Measurements from ENCODE around the gene MAP1LC3B.
A peak's percentile ranks its signal among the peaks of the same experiment; 100 is the strongest.

Gene MAP1LC3B

GRCh38 chr16:87410968-87411367, 18.8 kb downstream of the MAP1LC3B start:
- DNase-seq (ENCODE audit: low read depth), result no peak
- H3K4me3 ChIP-seq (ENCODE audit: low read depth, low read length), result no peak overlapping the region
- TF ChIP-seq, protein P1, sequence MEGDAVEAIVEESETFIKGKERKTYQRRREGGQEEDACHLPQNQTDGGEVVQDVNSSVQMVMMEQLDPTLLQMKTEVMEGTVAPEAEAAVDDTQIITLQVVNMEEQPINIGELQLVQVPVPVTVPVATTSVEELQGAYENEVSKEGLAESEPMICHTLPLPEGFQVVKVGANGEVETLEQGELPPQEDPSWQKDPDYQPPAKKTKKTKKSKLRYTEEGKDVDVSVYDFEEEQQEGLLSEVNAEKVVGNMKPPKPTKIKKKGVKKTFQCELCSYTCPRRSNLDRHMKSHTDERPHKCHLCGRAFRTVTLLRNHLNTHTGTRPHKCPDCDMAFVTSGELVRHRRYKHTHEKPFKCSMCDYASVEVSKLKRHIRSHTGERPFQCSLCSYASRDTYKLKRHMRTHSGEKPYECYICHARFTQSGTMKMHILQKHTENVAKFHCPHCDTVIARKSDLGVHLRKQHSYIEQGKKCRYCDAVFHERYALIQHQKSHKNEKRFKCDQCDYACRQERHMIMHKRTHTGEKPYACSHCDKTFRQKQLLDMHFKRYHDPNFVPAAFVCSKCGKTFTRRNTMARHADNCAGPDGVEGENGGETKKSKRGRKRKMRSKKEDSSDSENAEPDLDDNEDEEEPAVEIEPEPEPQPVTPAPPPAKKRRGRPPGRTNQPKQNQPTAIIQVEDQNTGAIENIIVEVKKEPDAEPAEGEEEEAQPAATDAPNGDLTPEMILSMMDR (IDR thresholded peaks at IDR 0.05; ENCODE audit: insufficient read depth, low read depth, low read length, missing control alignments), result no peak

- DNase-seq (ENCODE audit: low read depth), result no peak
- no peak overlapping the region for H3K4me3 ChIP-seq (ENCODE audit: low read depth, low read length)
- TF ChIP-seq, protein P1 (IDR thresholded peaks at IDR 0.05; ENCODE audit: insufficient read depth, low read depth, low read length, missing control alignments), result no peak
Measured at GRCh38 chr16:87411375-87412271, 19.5 kb downstream of the MAP1LC3B start.

DNA sequence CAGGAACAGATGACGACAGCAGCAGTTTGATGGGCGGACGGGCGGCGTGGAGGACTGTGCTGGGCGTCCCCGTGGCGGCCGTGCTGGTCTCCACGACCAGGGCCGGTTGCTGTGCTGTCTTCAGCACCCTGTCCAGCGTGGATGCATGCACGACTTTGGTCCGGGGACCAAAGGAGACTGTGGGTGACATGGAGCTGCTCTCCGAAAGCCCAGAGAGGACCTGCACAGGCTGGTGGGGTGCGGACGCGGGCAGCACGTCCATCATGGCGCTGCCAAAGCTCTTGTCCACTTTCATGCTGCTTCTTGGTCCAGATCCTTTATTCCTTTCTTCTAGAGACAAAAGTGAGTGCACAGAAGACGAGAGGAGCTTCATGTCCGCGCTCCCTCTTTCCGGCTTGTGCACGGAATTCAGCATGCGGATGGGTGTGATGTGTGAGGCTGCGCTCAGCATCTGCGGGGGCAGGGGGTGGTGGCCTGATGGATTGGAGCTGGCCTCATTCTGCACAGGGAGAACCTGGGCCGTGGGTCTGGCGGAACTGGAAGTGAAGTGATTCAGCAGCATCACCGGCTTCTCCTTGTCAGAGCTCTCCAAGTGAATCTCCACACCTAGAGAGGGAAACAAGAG, 20.3 kb downstream of the MAP1LC3B start:
- H3K4me3 ChIP-seq (ENCODE audit: low read depth, low read length), result no peak overlapping the region
- TF ChIP-seq, protein P1 (IDR thresholded peaks at IDR 0.05; ENCODE audit: insufficient read depth, low read depth, low read length, missing control alignments), result no peak
- DNase-seq (ENCODE audit: low read depth), result no peak

- TF ChIP-seq, protein P1 (IDR thresholded peaks at IDR 0.05; ENCODE audit: insufficient read depth, low read depth, low read length, missing control alignments), result no peak
Measured at GRCh38 chr16:87412996-87413421, 20.9 kb downstream of the MAP1LC3B start.

DNA sequence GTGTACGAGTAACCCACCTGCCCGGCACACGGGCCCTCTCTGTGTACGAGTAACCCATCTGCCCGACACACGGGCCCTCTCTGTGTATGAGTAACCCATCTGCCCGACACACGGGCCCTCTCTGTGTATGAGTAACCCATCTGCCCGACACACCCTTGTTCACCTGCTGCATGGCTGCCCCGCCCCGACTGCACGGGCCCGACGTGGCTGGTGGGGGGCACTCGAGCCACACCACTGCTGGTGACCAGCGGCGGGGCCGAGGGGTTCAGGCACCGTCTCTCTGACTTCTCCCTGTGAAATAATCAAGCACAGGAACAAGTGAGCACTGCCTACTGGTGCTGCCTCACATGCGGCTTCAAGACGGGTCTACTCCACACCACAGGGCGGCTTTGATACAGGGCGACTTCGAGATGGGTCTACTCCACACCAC, 22.1 kb downstream of the MAP1LC3B start:
- TF ChIP-seq, protein P1 (IDR thresholded peaks at IDR 0.05; ENCODE audit: insufficient read depth, low read depth, low read length, missing control alignments), result no peak
- DNase-seq (ENCODE audit: low read depth), result peak; percentile 16
- H3K4me3 ChIP-seq (ENCODE audit: low read depth, low read length), result no peak overlapping the region

More at GRCh38 chr16:87412996-87413421, 20.9 kb downstream of the MAP1LC3B start:
- no peak for DNase-seq (ENCODE audit: low read depth)
- H3K4me3 ChIP-seq (ENCODE audit: low read depth, low read length), result no peak overlapping the region

DNA sequence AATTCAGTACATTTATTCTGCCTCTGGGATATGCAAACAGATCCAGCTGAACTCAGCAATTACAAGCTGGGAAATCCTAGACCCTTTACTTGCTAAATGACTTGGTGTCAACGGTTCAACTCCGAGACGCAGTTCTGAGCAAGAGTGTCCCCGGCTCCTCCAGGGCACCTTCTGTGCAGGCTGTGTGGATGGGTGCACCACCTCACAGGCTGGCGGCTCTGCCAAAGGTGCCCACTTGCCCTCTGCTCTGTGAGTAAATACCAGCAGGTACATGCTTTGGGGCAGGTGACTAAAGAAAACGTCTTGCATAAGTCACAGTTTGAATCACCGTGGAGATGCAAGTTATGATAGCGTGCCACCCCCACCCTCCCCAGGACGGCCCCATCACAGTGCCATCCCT, 23.3 kb downstream of the MAP1LC3B start:
- H3K4me3 ChIP-seq (ENCODE audit: low read depth, low read length), result no peak overlapping the region
- TF ChIP-seq, protein P1 (IDR thresholded peaks at IDR 0.05; ENCODE audit: insufficient read depth, low read depth, low read length, missing control alignments), result no peak
- DNase-seq (ENCODE audit: low read depth), result no peak
